Glutamatergic neuron (in vitro differentiated cells): ENCODE data around the gene TMEM207. TPM values are rescaled to one million over a fixed set of nuclear protein-coding genes. Genes with fewer than 3 reads are reported as not detected.

Source experiments
- DNase-seq: peaks from one replicate; pipeline ENCODE4 v3.0.0; 2022
- H3K27ac Mint-ChIP-seq: one replicate; pipeline ENCODE4 v1.8.0; 2020; ENCODE audit warnings: mild to moderate bottlenecking, mixed read lengths, inconsistent platforms; ENCODE audit not compliant: unreplicated experiment
- H3K27me3 Mint-ChIP-seq: one replicate; pipeline ENCODE4 v1.8.0; 2020; ENCODE audit warnings: mild to moderate bottlenecking, moderate library complexity, mixed read lengths, inconsistent platforms; ENCODE audit not compliant: unreplicated experiment
- H3K36me3 Mint-ChIP-seq: one replicate; pipeline ENCODE4 v1.8.0; 2020; ENCODE audit warnings: mild to moderate bottlenecking, mixed read lengths, inconsistent platforms; ENCODE audit not compliant: unreplicated experiment
- H3K4me1 Mint-ChIP-seq: one replicate; pipeline ENCODE4 v1.8.0; 2020; ENCODE audit warnings: mild to moderate bottlenecking, low read depth, mixed read lengths, inconsistent platforms; ENCODE audit not compliant: unreplicated experiment
- H3K4me3 Mint-ChIP-seq: one replicate; pipeline ENCODE4 v1.8.0; 2020; ENCODE audit warnings: mild to moderate bottlenecking, mixed read lengths, inconsistent platforms; ENCODE audit not compliant: unreplicated experiment
- H3K9me3 Mint-ChIP-seq: one replicate; pipeline ENCODE4 v1.8.0; 2020; ENCODE audit warnings: mild to moderate bottlenecking, moderate library complexity, mixed read lengths, inconsistent platforms; ENCODE audit not compliant: unreplicated experiment
- CTCF ChIP-seq: fragments of 200-600 bp; sonication (generic); IDR thresholded peaks from one replicate; pipeline ENCODE4 v1.5.0; 2021; ENCODE audit not compliant: partially characterized antibody, unreplicated experiment
- total RNA-seq: library from RNA; stranded (reverse); fragmentation: NEBNext Ultra II Directional; extraction: Animal tissue kit (Norgen Biotek cat#: 25700); gene quantifications from one replicate; pipeline ENCODE4 v1.2.1, GENCODE V29; 2021; ENCODE audit not compliant: unreplicated experiment

TMEM207 gene
- total RNA-seq, 1 donor from 2014 or later: not detected

DNA sequence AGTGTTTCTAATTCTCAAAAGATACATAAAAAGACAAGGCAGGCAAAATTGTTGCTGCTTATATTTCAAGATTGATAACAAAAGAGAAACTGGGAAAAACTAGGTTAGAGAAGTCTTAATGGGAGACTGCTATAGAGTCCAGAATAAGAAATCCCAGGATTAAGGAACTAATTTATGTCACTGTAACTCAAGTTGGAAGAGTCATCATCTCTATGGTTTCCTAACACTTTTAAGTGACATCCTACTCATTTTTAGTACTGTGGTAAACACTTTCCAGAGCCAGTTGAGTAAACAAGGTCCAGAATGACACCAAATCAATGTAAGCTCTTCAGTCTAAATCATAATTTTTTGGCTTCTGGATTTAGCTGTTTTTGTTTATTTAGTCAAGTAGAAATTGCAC lies 53.7 kb downstream of the TMEM207 start:
- H3K36me3 Mint-ChIP-seq: no peaks in the 10 kb centered on the region
- no peak for TF ChIP-seq CTCF
- no peak overlapping the region for H3K4me3 Mint-ChIP-seq
- H3K27me3 Mint-ChIP-seq: no peaks in the 10 kb centered on the region
- no peak overlapping the region for H3K27ac Mint-ChIP-seq
- no peaks in the 10 kb centered on the region for H3K4me1 Mint-ChIP-seq
- DNase-seq: no peak
- H3K9me3 Mint-ChIP-seq: no peaks in the 10 kb centered on the region

GRCh38 chr3:190388703-190389102 lies 61.0 kb downstream of the TMEM207 start:
- H3K27ac Mint-ChIP-seq: no peak overlapping the region
- no peaks in the 10 kb centered on the region for H3K4me1 Mint-ChIP-seq
- peaks cover 1% of the 10 kb centered on the region for H3K27me3 Mint-ChIP-seq
- no peak for DNase-seq
- no peaks in the 10 kb centered on the region for H3K9me3 Mint-ChIP-seq
- no peak for TF ChIP-seq CTCF
- no peaks in the 10 kb centered on the region for H3K36me3 Mint-ChIP-seq
- H3K4me3 Mint-ChIP-seq: no peak overlapping the region

- DNase-seq: no peak
- H3K27ac Mint-ChIP-seq: no peak within 1 kb of the TSS
- TF ChIP-seq CTCF: no peak
- no peaks in the 10 kb centered on the region for H3K36me3 Mint-ChIP-seq
- no peaks in the 10 kb centered on the region for H3K4me1 Mint-ChIP-seq
- H3K27me3 Mint-ChIP-seq: peaks cover 1% of the 10 kb centered on the region
- no peak within 1 kb of the TSS for H3K4me3 Mint-ChIP-seq
- no peaks in the 10 kb centered on the region for H3K9me3 Mint-ChIP-seq
Observed at GRCh38 chr3:190387578-190388213, 62.0 kb downstream of the TMEM207 start, which contains the start of gene CLDN16. Gene CLDN16 (plus strand): TSS chr3:190388163. CDS start chr3:190388330, 167 bp downstream.

DNA sequence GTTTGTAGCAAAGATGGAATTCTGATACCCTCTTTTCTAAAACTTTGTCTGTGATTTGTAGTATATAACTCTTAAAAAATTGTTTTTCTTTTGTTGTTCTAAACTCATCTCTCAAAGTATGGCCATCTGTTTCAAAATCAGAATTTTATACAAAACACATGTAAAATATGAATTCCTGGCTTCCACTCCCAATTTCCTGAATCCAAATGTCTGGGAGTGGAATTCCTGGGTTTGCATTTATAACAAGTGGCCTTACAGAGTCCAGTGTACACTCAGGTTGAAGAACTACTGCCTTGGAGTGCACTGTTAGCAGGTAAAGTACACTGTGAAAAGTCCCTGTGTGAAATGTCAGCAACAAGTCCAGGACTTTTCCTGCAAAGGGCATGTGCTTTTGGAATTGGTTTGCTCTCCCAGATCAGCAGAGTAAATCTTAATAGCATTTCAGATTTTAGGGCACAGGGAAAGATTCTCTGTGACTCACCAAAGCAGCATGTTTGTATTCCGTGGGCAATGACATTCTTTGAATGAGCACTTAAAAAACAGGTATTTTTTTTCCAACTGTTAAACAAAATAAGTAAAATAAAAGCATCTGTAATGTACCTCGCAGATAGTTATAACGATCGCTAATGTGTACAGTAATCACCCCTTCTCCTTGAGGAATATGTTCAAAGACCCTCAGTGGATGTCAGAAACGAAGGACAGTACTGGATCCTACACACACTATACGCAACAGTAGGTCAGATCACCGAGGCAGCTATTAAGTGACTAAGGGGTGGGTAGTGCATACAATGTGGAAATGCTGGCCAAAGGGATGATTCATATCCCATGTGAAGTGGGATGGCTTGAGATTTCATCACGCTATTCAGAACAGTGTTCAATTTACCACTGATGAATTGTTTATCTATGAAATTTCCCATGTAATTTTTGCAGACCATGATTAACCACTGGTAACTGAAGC lies 63.7 kb downstream of the TMEM207 start:
- Mint-ChIP-seq H3K27me3 (peaks cover 1% of the 10 kb centered on the region), H3K9me3 (no peaks in the 10 kb centered on the region), H3K36me3 (no peaks in the 10 kb centered on the region), H3K4me3 (no peak overlapping the region), H3K27ac (no peak overlapping the region), H3K4me1 (no peaks in the 10 kb centered on the region)
- DNase-seq: no peak
- no peak for TF ChIP-seq CTCF

GRCh38 chr3:190384309-190384756 lies 65.4 kb downstream of the TMEM207 start:
- no peaks in the 10 kb centered on the region for H3K9me3 Mint-ChIP-seq
- no peaks in the 10 kb centered on the region for H3K36me3 Mint-ChIP-seq
- H3K27ac Mint-ChIP-seq: no peak overlapping the region
- no peak for TF ChIP-seq CTCF
- H3K4me1 Mint-ChIP-seq: no peaks in the 10 kb centered on the region
- H3K4me3 Mint-ChIP-seq: no peak overlapping the region
- H3K27me3 Mint-ChIP-seq: peaks cover 1% of the 10 kb centered on the region
- no peak for DNase-seq
